Caco-2 (cell line): ENCODE measurements around the gene B3GALT4. TPM values are rescaled to one million over a fixed set of nuclear protein-coding genes. Genes with fewer than 3 reads are reported as not detected.

Experiments
- BruUV-seq: library from RNA; stranded (reverse); fragments of 400-500 nt; replicated peaks from 2 replicates; lab custom pipeline; 2021; lab: Mats Ljungman, UMichigan
- CTCF ChIA-PET: fragments of 300-600 bp; sonication (Branson Sonifier 250); formaldehyde crosslinking; loops from one replicate; lab custom pipeline; 2022; ENCODE audit warnings: antibody characterized with exemption; lab: Charles Lee
- POLR2A ChIA-PET: fragments of 300-600 bp; sonication (Branson Sonifier 250); formaldehyde crosslinking; loops from one replicate; lab custom pipeline; 2022; ENCODE audit warnings: antibody characterized with exemption; lab: Charles Lee
- DNase-seq, 2 experiments: peaks; one replicate each; pipeline versions ENCODE4 v3.0.0 to v3.0.0-alpha.2; 2020 to 2022
- H3K27me3 ChIP-seq: replicated peaks from 2 replicates; pipeline ENCODE4 v1.6.0; 2011; ENCODE audit warnings: low read length; ENCODE audit not compliant: control insufficient read depth, insufficient read depth
- H3K36me3 ChIP-seq: 2 replicates; pipeline ENCODE4 v1.5.1; 2011; ENCODE audit warnings: low read length; ENCODE audit not compliant: control insufficient read depth, insufficient read depth
- H3K4me1 ChIP-seq: fragments of 250-450 bp; sonication (Bioruptor Pico); 2 replicates; pipeline ENCODE4 v1.5.1; 2020; ENCODE audit warnings: mild to moderate bottlenecking
- H3K4me3 ChIP-seq: 2 replicates; pipeline ENCODE4 v1.5.1; 2011; ENCODE audit warnings: low read depth, mild to moderate bottlenecking, control low read depth, low read length
- H3K9me3 ChIP-seq: fragments of 250-450 bp; sonication (Bioruptor Pico); 2 replicates; pipeline ENCODE4 v1.5.1; 2020; ENCODE audit warnings: mild to moderate bottlenecking, moderate library complexity
- H3K27ac Mint-ChIP-seq: one replicate; pipeline ENCODE4 v1.8.0; 2022; ENCODE audit warnings: mixed read lengths; ENCODE audit not compliant: unreplicated experiment
- H3K27me3 Mint-ChIP-seq: one replicate; pipeline ENCODE4 v1.8.0; 2022; ENCODE audit warnings: mixed read lengths; ENCODE audit not compliant: insufficient read depth, unreplicated experiment
- H3K36me3 Mint-ChIP-seq: one replicate; pipeline ENCODE4 v1.8.0; 2022; ENCODE audit warnings: mild to moderate bottlenecking, mixed read lengths; ENCODE audit not compliant: insufficient read depth, unreplicated experiment
- H3K4me1 Mint-ChIP-seq: one replicate; pipeline ENCODE4 v1.8.0; 2022; ENCODE audit warnings: low read depth, mixed read lengths; ENCODE audit not compliant: unreplicated experiment
- H3K4me3 Mint-ChIP-seq: one replicate; pipeline ENCODE4 v1.8.0; 2022; ENCODE audit warnings: mild to moderate bottlenecking, moderate library complexity, mixed read lengths; ENCODE audit not compliant: unreplicated experiment
- H3K9me3 Mint-ChIP-seq: one replicate; pipeline ENCODE4 v1.8.0; 2022; ENCODE audit warnings: mixed read lengths; ENCODE audit not compliant: unreplicated experiment
- intact Hi-C: fragments of 100-400 bp; cut with micrococcal nuclease; formaldehyde crosslinking; loops from one replicate; pipeline ENCODE4 v1.10.0; 2022; ENCODE audit not compliant: unreplicated experiment
- total RNA-seq: library from RNA; stranded (reverse); gene quantifications from 2 replicates; pipeline ENCODE4 v1.2.3, GENCODE V29; 2022
- TF ChIP-seq, protein P1 (sequence below), 2 experiments: fragments of 200-600 bp in 1 of 2; IDR thresholded peaks; 1 replicate in 1 of 2; 2 replicates in 1 of 2; pipeline versions ENCODE4 v1.5.1 to v1.8.0; 2011 to 2022; ENCODE audit warnings: antibody characterized with exemption in 1 of 2, control low read depth in 1 of 2, inconsistent platforms in 1 of 2, low read depth in 1 of 2, low read length in 1 of 2, mild to moderate bottlenecking in 1 of 2, moderate library complexity in 1 of 2; ENCODE audit not compliant: insufficient read depth in 1 of 2, severe bottlenecking in 1 of 2, unreplicated experiment in 1 of 2

B3GALT4 gene
- total RNA-seq, 1 experiment from 2014 or later = 0.34 TPM

DNA sequence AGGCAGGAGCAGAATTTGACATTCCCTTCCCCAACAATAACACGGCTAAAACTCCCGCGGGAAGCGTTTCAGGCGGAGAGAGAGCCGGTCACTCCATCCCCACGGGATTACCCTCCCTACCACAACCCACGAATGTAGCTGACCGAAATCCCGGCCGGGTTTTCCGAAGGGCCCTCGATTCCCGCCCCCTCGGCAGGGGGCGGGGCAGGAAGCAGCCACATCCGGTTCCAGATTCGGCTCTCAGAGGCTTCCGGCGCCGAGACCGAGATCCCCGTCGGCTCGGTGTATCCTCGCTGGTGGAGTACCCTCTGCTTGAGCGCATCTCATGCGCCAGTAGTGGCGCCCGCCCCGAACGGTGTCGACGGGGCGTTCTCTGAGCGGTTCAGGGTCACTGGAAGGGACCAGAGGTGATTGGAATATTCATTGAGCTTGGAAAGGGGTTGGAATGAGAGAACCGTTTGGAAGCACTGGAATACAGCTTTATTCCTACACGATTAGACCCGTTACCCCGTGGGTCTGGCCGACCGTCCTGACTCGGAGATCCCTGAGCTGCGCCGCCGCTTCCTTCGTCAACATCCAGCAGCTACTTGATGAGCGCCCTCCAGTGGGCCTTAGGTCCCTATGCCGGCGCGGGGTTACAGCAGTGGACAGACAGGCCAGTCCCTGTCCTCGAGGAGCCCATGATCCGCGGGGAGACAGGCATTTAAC, 22.5 kb downstream of the B3GALT4 start:
- ChIA-PET CTCF (interaction anchor here (0.8 to 1.4 kb wide), 11 partner anchors 9 to 127 kb away, joined by 3 to 20 read pairs (median 7); partner anchors contain the start of genes B3GALT4, PFDN6, TAPBP and WDR46), POLR2A (interaction anchor here (0.6 to 1.7 kb wide), 6 partner anchors 10 to 327 kb away, joined by 3 to 19 read pairs (median 6); partner anchors contain the start of genes PFDN6, RPS18, VPS52 and WDR46)
- Mint-ChIP-seq H3K27ac (peak overlapping the region; percentile 98), H3K36me3 (peaks cover 51% of the 10 kb centered on the region), H3K9me3 (no peaks in the 10 kb centered on the region), H3K4me1 (peaks cover 13% of the 10 kb centered on the region), H3K27me3 (no peaks in the 10 kb centered on the region), H3K4me3 (peak overlapping the region; percentile 95)
- peak; percentile 89 to 91 for DNase-seq
- Histone ChIP-seq H3K4me3 (peak overlapping the region; percentile 90), H3K4me1 (peaks cover 13% of the 10 kb centered on the region), H3K36me3 (no peaks in the 10 kb centered on the region; the same call in none of the 2 replicates), H3K9me3 (no peaks in the 10 kb centered on the region), H3K27me3 (no peaks in the 10 kb centered on the region)
- intact Hi-C loops = loop anchor here (1.0 to 5.0 kb wide), 3 partner anchors 13 to 128 kb away; no protein-coding TSS in a partner anchor
- TF ChIP-seq, protein P1, sequence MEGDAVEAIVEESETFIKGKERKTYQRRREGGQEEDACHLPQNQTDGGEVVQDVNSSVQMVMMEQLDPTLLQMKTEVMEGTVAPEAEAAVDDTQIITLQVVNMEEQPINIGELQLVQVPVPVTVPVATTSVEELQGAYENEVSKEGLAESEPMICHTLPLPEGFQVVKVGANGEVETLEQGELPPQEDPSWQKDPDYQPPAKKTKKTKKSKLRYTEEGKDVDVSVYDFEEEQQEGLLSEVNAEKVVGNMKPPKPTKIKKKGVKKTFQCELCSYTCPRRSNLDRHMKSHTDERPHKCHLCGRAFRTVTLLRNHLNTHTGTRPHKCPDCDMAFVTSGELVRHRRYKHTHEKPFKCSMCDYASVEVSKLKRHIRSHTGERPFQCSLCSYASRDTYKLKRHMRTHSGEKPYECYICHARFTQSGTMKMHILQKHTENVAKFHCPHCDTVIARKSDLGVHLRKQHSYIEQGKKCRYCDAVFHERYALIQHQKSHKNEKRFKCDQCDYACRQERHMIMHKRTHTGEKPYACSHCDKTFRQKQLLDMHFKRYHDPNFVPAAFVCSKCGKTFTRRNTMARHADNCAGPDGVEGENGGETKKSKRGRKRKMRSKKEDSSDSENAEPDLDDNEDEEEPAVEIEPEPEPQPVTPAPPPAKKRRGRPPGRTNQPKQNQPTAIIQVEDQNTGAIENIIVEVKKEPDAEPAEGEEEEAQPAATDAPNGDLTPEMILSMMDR (IDR thresholded peaks at IDR 0.05; ENCODE audit: insufficient read depth in 1 of 2, low read depth in 1 of 2, low read length in 1 of 2, severe bottlenecking in 1 of 2, unreplicated experiment in 1 of 2) = peak; percentile 65 to 80
- BruUV-seq = TSS peak; percentile 88

DNA sequence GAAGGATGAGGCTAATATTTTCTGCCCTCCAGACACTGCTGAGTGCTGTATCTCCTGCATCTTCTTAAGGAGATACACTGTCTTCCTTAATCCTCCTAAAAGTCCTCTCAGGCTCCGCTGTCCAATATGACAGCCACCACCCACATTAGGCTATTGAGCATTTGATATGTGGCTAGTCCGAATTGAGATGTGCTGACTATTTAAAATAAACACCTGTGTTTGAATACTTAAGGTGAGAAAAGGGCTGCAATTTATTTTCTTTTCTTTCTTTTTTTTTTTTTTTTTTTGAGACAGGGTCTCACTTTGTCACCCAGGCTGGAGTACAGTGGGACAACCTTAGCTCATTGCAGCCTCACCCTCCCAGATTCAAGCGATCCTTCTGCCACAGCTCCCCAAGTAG, 25.0 kb downstream of the B3GALT4 start:
- ChIA-PET CTCF (no interaction called here), POLR2A (interaction anchor here (0.7 kb wide), 1 partner anchor 128 kb away, joined by 13 read pairs; no protein-coding TSS in a partner anchor)
- Mint-ChIP-seq H3K27ac (no peak overlapping the region), H3K4me3 (no peak overlapping the region), H3K9me3 (no peaks in the 10 kb centered on the region), H3K27me3 (no peaks in the 10 kb centered on the region), H3K4me1 (peaks cover 6% of the 10 kb centered on the region), H3K36me3 (peaks cover 43% of the 10 kb centered on the region)
- intact Hi-C loops = no loop called here
- no peak for DNase-seq
- Histone ChIP-seq H3K27me3 (no peaks in the 10 kb centered on the region), H3K4me3 (no peak overlapping the region), H3K36me3 (no peaks in the 10 kb centered on the region; the same call in 1 of the 2 replicates), H3K9me3 (no peaks in the 10 kb centered on the region), H3K4me1 (peaks cover 6% of the 10 kb centered on the region)
- TF ChIP-seq, protein P1 (IDR thresholded peaks at IDR 0.05; ENCODE audit: insufficient read depth in 1 of 2, low read depth in 1 of 2, low read length in 1 of 2, severe bottlenecking in 1 of 2, unreplicated experiment in 1 of 2) = no peak
- BruUV-seq = no TSS peak

DNA sequence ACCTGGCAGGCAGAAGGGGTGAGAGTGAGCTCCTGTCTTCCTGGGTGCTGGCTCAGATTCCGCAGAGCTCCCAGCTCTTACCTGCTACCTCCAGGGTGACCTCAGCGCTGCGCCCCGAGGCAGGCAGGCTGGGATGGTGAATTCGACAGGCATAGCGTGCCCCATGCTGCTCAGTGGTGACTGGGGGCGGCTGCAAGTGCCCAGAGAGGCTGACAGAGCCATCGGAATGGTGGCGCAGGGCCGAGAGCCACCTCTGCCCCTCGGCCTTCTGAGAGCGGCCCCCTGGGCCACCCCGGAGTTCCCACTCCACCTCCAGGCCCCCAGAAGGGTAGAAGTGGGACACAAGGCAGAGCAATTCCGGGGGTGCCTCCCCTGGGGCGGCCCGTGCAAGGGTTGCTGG, 27.3 kb downstream of the B3GALT4 start:
- H3K4me1 Mint-ChIP-seq = no peaks in the 10 kb centered on the region
- Histone ChIP-seq H3K4me1 (no peaks in the 10 kb centered on the region; the same call in 1 of the 2 replicates), H3K9me3 (no peaks in the 10 kb centered on the region), H3K36me3 (no peaks in the 10 kb centered on the region), H3K27me3 (no peaks in the 10 kb centered on the region), H3K4me3 (no peak overlapping the region)
- peaks cover 25% of the 10 kb centered on the region for H3K36me3 Mint-ChIP-seq
- H3K27ac Mint-ChIP-seq = no peak overlapping the region
- BruUV-seq = no TSS peak
- TF ChIP-seq, protein P1 (IDR thresholded peaks at IDR 0.05; ENCODE audit: insufficient read depth in 1 of 2, low read depth in 1 of 2, low read length in 1 of 2, severe bottlenecking in 1 of 2, unreplicated experiment in 1 of 2) = no peak
- no peak overlapping the region for H3K4me3 Mint-ChIP-seq
- intact Hi-C loops = no loop called here
- H3K9me3 Mint-ChIP-seq = no peaks in the 10 kb centered on the region
- DNase-seq = no peak
- CTCF ChIA-PET = no interaction called here
- POLR2A ChIA-PET = no interaction called here
- H3K27me3 Mint-ChIP-seq = no peaks in the 10 kb centered on the region
